HG03520 (cell line): ENCODE results near the gene ILK.
A peak's percentile ranks its signal among the peaks of the same experiment; 100 is the strongest.

Source experiments
- ATAC-seq: cut with Tn5 transposase; IDR thresholded peaks from one replicate; pipeline ENCODE4 v1.9.1; 2021; ENCODE audit warnings: mild to moderate bottlenecking, moderate library complexity; ENCODE audit not compliant: unreplicated experiment

The ILK gene

DNA sequence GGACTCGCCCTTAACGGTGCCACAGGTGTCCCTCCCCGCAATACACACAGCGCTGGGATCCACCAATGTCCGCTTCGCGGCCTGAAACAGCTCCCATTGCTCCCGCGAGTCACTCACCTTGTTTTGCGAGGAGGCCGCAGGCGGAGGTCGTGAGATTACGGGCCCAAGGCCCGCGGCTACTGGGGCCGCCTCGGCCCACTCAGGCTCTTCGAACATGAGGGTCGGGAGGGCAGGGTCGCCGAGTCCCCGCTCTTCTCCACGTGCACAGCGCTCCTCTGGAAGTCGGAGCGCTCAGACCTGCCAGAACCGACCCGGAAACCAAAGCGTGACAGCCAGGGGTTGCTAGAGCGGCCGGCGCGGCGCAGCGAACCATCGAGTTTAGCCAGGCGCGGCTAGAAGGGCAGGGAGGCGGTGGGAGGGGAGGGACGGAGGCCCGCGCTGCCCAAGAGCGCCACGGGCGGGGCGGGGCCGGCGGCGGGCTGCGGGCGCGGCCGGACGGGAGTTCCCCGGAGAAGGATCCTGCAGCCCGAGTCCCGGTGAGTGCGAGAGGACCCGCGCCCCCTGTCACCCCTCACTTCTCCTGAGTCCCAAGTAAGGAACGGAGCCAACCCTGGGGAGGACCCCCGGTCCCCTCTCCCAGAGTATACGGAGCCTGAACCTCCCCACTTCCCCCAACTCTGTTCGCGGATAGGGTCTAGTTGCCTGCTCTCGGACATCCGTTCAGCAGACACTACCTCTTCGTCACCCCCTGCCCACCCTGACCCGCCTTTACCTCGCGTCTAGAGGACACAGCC lies at the start of gene ILK, which contains the start of gene RRP8:
Gene ILK, plus strand, starts transcription at position 488 of the 794 bp plus-strand sequence. CDS start 498 bp downstream, outside the sequence.
Gene RRP8, minus strand, starts transcription at position 330 of the 794 bp plus-strand sequence. Its CDS starts 114 bp downstream, at position 216.
- ATAC-seq: peak; percentile 70

- no peak for ATAC-seq
Measured at GRCh38 chr11:6554828-6555706, 48.5 kb upstream of the ILK start.

- no peak for ATAC-seq
Measured at GRCh38 chr11:6556139-6556949, 47.2 kb upstream of the ILK start.

DNA sequence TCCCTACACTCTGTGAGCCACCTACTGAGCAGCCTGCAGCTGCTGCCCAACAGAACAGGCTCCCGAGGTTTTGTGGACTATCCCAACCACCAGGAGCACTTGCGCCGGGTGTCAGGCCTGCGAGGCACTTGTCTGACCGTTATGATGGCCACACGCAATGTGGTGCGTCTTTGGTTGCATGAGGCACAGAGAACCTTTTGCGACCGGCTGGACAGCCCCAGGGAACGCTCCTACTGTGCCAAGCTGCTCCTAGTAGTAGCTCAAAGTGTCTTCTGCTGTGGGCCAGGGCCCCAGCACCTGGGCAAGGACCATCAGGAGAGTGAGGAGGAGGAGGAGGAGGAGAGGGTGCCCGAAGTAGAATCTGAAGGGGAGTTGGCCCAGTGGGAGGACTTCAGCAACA lies 46.5 kb upstream of the ILK start:
- ATAC-seq: no peak

DNA sequence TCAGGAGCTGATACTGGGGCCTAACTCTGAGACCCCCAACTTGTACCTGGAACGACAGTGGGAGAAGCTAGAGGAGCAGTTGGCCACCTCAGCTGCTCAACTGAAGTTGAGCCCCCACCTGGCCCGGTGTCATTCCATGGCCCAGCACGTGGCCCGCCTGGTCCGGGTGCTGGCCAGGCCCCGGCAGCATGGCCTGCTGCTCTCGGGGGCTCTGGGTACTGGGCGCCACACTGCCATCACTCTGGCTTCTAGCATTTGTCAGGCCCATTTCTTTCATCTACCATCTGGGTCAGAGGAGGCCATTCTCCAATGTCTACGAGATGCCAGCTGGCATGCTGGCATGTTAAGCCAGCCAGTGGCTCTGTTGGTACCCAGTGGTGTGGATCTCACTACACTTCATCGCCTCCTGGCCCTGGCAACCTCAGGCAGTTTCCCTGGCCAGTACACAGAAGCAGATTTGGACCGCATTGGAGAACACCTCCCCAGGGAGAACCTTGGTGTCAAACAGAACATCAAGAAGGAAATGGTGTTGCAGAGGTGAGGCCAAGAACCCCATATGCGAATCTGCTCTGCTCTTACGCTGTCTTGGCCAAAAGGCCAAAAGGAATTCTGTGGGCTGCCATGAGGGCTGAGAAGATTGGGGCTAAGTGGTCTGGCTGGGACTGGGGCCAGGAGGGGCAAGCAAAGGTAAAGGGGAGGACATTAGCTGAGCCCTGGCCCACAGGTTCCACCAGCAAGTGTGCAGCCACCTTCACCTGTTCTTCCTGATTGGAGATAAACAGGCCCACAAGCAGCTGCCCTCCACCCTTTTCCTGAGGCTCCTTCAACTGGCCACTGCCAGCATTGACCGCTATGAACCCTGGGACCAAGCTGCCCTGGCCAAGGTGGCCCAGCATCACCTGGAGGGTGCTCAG lies 45.6 kb upstream of the ILK start:
- ATAC-seq: no peak

GRCh38 chr11:6559369-6559768 lies 44.2 kb upstream of the ILK start:
- no peak for ATAC-seq

GRCh38 chr11:6561288-6561687 lies 42.3 kb upstream of the ILK start:
- no peak for ATAC-seq

GRCh38 chr11:6563121-6563619 lies 40.4 kb upstream of the ILK start:
- no peak for ATAC-seq

GRCh38 chr11:6563667-6564066 lies 39.9 kb upstream of the ILK start:
- ATAC-seq: no peak

GRCh38 chr11:6565325-6565724 lies 38.2 kb upstream of the ILK start:
- ATAC-seq: no peak

- ATAC-seq: no peak
Measured at GRCh38 chr11:6565988-6566703, 37.4 kb upstream of the ILK start.

DNA sequence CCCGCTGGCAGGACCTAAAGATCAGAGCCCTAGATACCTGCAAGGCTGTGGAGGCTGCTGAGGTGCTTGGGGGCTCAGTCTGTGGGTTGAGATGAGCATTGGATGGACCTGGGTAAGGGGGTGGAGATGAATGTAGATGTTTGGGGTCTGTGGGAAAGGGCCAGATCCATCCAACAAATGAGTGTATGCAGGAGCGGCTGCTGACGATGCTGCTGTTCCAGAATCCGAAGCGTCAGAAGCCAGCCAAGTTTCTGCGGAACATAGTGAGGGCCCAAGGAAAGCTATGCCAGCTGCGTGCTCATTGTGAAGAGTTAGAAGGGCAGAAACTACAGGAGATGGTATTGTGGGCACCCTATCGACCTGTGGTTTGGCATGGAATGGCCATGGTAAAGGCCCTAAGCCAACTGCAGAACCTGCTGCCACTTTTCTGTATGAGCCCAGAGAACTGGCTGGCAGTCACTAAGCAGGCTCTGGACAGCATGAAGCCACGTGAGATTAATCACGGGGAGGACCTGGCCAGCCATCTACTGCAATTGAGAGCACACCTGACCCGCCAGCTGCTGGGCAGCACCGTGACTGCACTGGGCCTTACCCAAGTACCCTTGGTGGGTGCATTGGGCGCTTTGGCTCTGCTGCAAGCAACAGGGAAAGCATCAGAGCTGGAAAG lies 36.7 kb upstream of the ILK start:
- ATAC-seq: no peak

GRCh38 chr11:6567371-6567745 lies 36.2 kb upstream of the ILK start:
- ATAC-seq: no peak

- no peak for ATAC-seq
Measured at GRCh38 chr11:6568191-6568918, 35.2 kb upstream of the ILK start.

GRCh38 chr11:6569706-6570105 lies 33.9 kb upstream of the ILK start:
- no peak for ATAC-seq

GRCh38 chr11:6570691-6571427 lies 32.7 kb upstream of the ILK start:
- ATAC-seq: no peak

DNA sequence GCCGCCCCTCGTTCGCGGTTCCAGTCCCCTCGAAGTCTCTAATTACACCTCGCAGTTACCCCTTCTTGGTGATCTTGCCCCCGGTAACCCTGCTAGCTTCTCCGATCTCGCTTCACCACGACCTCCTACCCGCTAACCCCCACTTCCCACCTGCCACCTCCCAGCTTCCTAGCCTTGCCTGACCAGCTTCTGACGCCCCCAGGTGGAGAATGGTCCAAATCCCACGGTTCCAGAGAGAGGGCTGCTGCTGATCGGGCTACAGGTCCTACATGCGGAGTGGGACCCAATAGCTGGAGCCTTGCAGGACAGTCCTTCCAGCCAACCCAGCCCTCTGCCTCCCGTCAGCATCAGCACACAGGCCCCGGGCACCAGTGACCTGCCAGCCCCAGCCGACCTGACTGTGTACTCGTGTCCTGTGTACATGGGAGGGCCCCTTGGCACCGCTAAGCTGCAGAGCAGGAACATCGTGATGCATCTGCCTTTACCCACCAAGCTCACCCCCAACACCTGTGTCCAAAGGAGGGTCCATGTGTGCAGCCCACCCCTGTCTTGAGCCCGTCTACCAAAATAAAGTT lies 32.1 kb upstream of the ILK start:
- ATAC-seq: no peak
